GM19468 (cell line): ENCODE results near the gene CNOT11.
"Not testable (repeated sequence)": the region's sequence is repeated elsewhere in the genome, so short reads cannot be mapped to it uniquely, and the experiment has no call there.

ENCODE experiments used
- ATAC-seq: cut with Tn5 transposase; IDR thresholded peaks from one replicate; pipeline ENCODE4 v1.9.1; 2021; ENCODE audit warnings: mild to moderate bottlenecking, moderate library complexity, moderate number of reproducible peaks; ENCODE audit not compliant: unreplicated experiment; ENCODE audit errors: extremely low read depth

CNOT11 gene

GRCh38 chr2:101252408-101253012 is at the start of gene CNOT11:
CNOT11 (plus strand) TSS chr2:101252886; CDS start chr2:101252965, 79 bp downstream.
- peak; percentile 73 for ATAC-seq

- ATAC-seq: no peak
Observed at GRCh38 chr2:101204400-101205115, 48.1 kb upstream of the CNOT11 start.

- no peak for ATAC-seq
Observed at GRCh38 chr2:101205521-101206479, 46.9 kb upstream of the CNOT11 start.

- ATAC-seq: no peak
Observed at GRCh38 chr2:101208830-101209229, 43.9 kb upstream of the CNOT11 start.

GRCh38 chr2:101219246-101219645 is 33.4 kb upstream of the CNOT11 start:
- ATAC-seq: no peak

- not testable (repeated sequence) for ATAC-seq
Observed at GRCh38 chr2:101220091-101220490, 32.6 kb upstream of the CNOT11 start.

- ATAC-seq: peak; percentile 97
Observed at GRCh38 chr2:101223814-101224231, 28.9 kb upstream of the CNOT11 start.

- no peak for ATAC-seq
Observed at GRCh38 chr2:101230541-101231001, 22.1 kb upstream of the CNOT11 start.

- ATAC-seq: no peak
Observed at GRCh38 chr2:101231240-101231639, 21.4 kb upstream of the CNOT11 start.

- ATAC-seq: no peak
Observed at GRCh38 chr2:101231937-101232730, 20.6 kb upstream of the CNOT11 start.

- no peak for ATAC-seq
Observed at GRCh38 chr2:101232770-101233169, 19.9 kb upstream of the CNOT11 start.

- ATAC-seq: no peak
Observed at GRCh38 chr2:101234169-101234938, 18.3 kb upstream of the CNOT11 start.

GRCh38 chr2:101235956-101236355 is 16.7 kb upstream of the CNOT11 start:
- not testable (repeated sequence) for ATAC-seq

GRCh38 chr2:101237944-101238343 is 14.7 kb upstream of the CNOT11 start:
- not testable (repeated sequence) for ATAC-seq

- no peak for ATAC-seq
Observed at GRCh38 chr2:101238930-101239759, 13.5 kb upstream of the CNOT11 start.

GRCh38 chr2:101239760-101240118 is 12.9 kb upstream of the CNOT11 start:
- ATAC-seq: not testable (repeated sequence)

GRCh38 chr2:101240694-101241093 is 12.0 kb upstream of the CNOT11 start:
- not testable (repeated sequence) for ATAC-seq

- no peak for ATAC-seq
Observed at GRCh38 chr2:101241158-101241557, 11.5 kb upstream of the CNOT11 start.
